ENCODE data around the gene IFI27L1. TPM values are rescaled to one million over a fixed set of nuclear protein-coding genes. Genes with fewer than 3 reads are reported as not detected.

The IFI27L1 gene
- total RNA-seq, 2 donors from 2014 or later, result 15.8 to 27.4 TPM

- H3K9ac ChIP-seq (ENCODE audit: low read depth in 2 of 2, low read length in 2 of 2), result no peak overlapping the region
- DNase-seq, result no peak
- no peaks in the 10 kb centered on the region for H3K36me3 ChIP-seq
- no peaks in the 10 kb centered on the region for H3K9me3 ChIP-seq
- H3K4me1 ChIP-seq, result no peaks in the 10 kb centered on the region
- no peak overlapping the region for H3K27ac ChIP-seq
- intact Hi-C loops (cut with DNase I), result no loop called here
- no peak overlapping the region for H3K4me3 ChIP-seq
- no peak for TF ChIP-seq CTCF (IDR thresholded peaks at IDR 0.05)
- H3K27me3 ChIP-seq, result no peaks in the 10 kb centered on the region
Observed at GRCh38 chr14:94142836-94143235, 61.7 kb downstream of the IFI27L1 start.

- intact Hi-C loops (cut with DNase I), result no loop called here
- H3K9ac ChIP-seq (ENCODE audit: low read depth in 2 of 2, low read length in 2 of 2), result no peak overlapping the region
- no peak overlapping the region for H3K27ac ChIP-seq
- no peak for DNase-seq
- no peaks in the 10 kb centered on the region for H3K4me1 ChIP-seq
- TF ChIP-seq CTCF (IDR thresholded peaks at IDR 0.05), result no peak
- no peaks in the 10 kb centered on the region for H3K27me3 ChIP-seq
- H3K9me3 ChIP-seq, result no peaks in the 10 kb centered on the region
- no peak overlapping the region for H3K4me3 ChIP-seq
- H3K36me3 ChIP-seq, result no peaks in the 10 kb centered on the region
Observed at GRCh38 chr14:94143239-94143638, 62.1 kb downstream of the IFI27L1 start.

GRCh38 chr14:94143711-94144110 lies 62.6 kb downstream of the IFI27L1 start:
- Histone ChIP-seq H3K4me3 (no peak overlapping the region), H3K9ac (ENCODE audit: low read depth in 2 of 2, low read length in 2 of 2) (no peak overlapping the region), H3K4me1 (no peaks in the 10 kb centered on the region), H3K27me3 (no peaks in the 10 kb centered on the region), H3K27ac (no peak overlapping the region), H3K9me3 (no peaks in the 10 kb centered on the region), H3K36me3 (no peaks in the 10 kb centered on the region)
- no peak for TF ChIP-seq CTCF (IDR thresholded peaks at IDR 0.05)
- intact Hi-C loops (cut with DNase I), result no loop called here
- no peak for DNase-seq

- Histone ChIP-seq H3K4me1 (no peaks in the 10 kb centered on the region), H3K36me3 (no peaks in the 10 kb centered on the region), H3K9me3 (no peaks in the 10 kb centered on the region), H3K27ac (no peak overlapping the region), H3K9ac (ENCODE audit: low read depth in 2 of 2, low read length in 2 of 2) (no peak overlapping the region), H3K27me3 (no peaks in the 10 kb centered on the region), H3K4me3 (no peak overlapping the region)
- DNase-seq, result no peak
- no peak for TF ChIP-seq CTCF (IDR thresholded peaks at IDR 0.05)
- intact Hi-C loops (cut with DNase I), result no loop called here
Observed at GRCh38 chr14:94144765-94145164, 63.7 kb downstream of the IFI27L1 start.

DNA sequence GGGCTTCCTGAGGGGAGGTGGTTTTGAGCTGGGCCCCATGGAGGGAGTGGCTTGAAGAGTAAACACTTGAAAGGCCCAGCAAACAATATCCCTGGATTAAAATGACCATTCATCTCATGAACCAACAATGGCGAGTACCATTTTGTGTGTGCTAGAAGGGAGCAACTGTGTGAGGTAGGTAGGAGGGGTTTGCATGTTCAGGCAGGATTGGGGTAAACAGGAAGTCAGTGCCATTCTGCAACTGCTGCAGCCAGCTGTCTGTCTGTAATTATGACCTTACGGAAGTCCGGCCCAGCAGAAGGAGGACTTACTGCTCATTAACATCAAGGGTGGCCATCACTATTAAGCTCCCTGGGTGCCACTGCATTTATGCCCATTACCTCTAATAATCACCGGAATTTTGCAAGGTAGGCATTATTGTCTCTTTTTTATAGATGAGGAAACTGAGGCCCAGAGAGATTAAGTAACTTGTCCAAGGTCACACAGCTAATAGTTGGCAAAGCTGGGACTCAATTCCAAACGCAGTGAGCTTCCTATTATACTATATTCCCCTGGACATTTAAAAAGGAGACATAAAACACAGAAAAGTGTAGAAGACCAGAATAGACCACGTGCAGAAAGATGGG lies 64.9 kb downstream of the IFI27L1 start:
- no peak overlapping the region for H3K9ac ChIP-seq (ENCODE audit: low read depth in 2 of 2, low read length in 2 of 2)
- no peak for DNase-seq
- H3K27ac ChIP-seq, result no peak overlapping the region
- no peaks in the 10 kb centered on the region for H3K9me3 ChIP-seq
- no peaks in the 10 kb centered on the region for H3K4me1 ChIP-seq
- no peaks in the 10 kb centered on the region for H3K36me3 ChIP-seq
- H3K27me3 ChIP-seq, result no peaks in the 10 kb centered on the region
- no peak for TF ChIP-seq CTCF (IDR thresholded peaks at IDR 0.05)
- H3K4me3 ChIP-seq, result no peak overlapping the region
- intact Hi-C loops (cut with DNase I), result no loop called here

Other genes with a start within 250 kb of the IFI27L1 start
- gene FAM181A, start 154.0 kb upstream of the IFI27L1 start, total RNA-seq, result not detected
- 10 to 100 TPM in 1 of 2 donors, 1 to 10 TPM in 1; 1.3 to 13.4 TPM for gene ASB2, start 104.7 kb upstream of the IFI27L1 start, total RNA-seq
- not detected for gene CCDC197, start 84.0 kb upstream of the IFI27L1 start, total RNA-seq
- 1 to 10 TPM; 2.2 to 2.7 TPM for gene OTUB2, start 55.0 kb upstream of the IFI27L1 start, total RNA-seq
- 100 to 1,000 TPM; 110 to 142 TPM for gene DDX24, start 108 bp upstream of the IFI27L1 start, total RNA-seq
- gene IFI27, start 29.4 kb downstream of the IFI27L1 start, total RNA-seq, result 100 to 1,000 TPM; 219 to 709 TPM
- gene IFI27L2, start 48.3 kb downstream of the IFI27L1 start, total RNA-seq, result 10 to 100 TPM; 27.6 to 51.4 TPM
- under 1 TPM in 1 of 2 donors, not detected in 1; 0.27 TPM for gene PPP4R4, start 93.0 kb downstream of the IFI27L1 start, total RNA-seq
- under 1 TPM; 0.48 to 0.74 TPM for gene SERPINA10, start 212.0 kb downstream of the IFI27L1 start, total RNA-seq
- gene SERPINA6, start 242.0 kb downstream of the IFI27L1 start, total RNA-seq, result 1 to 10 TPM; 3.4 to 5.7 TPM